Kidney (tissue), 14 donors: ENCODE data around the gene GPBAR1. TPM values are rescaled to one million over a fixed set of nuclear protein-coding genes. Genes with fewer than 3 reads are reported as not detected.

Experiments used
- DNase-seq, 5 donors: peaks; one replicate each; pipeline ENCODE4 v3.0.0-alpha.2; 2013 to 2020
- FAIRE-seq: peaks from 2 replicates; lab custom pipeline; 2012; peaks lifted over from hg19 to GRCh38; lab: Jason Lieb, UNC
- H3K27ac ChIP-seq, 2 donors: one replicate each; pipeline ENCODE4 v1.7.0; 2013; ENCODE audit warnings: low read depth in 2 of 2, low read length in 2 of 2, inconsistent platforms in 1 of 2
- H3K27me3 ChIP-seq: one replicate; pipeline ENCODE4 v1.7.1; 2013; ENCODE audit warnings: low read length, inconsistent platforms; ENCODE audit not compliant: control insufficient read depth, insufficient read depth
- H3K36me3 ChIP-seq, 3 donors: one replicate each; pipeline versions ENCODE4 v1.7.0 to v1.7.1; 2013; ENCODE audit warnings: low read length in 3 of 3, control low read depth in 1 of 3, inconsistent platforms in 1 of 3; ENCODE audit not compliant: insufficient read depth in 3 of 3, control insufficient read depth in 2 of 3
- H3K4me1 ChIP-seq, 3 donors: one replicate each; pipeline versions ENCODE4 v1.7.0 to v1.7.1; 2013; ENCODE audit warnings: low read length in 3 of 3, inconsistent platforms in 1 of 3, low read depth in 1 of 3; ENCODE audit not compliant: control insufficient read depth in 2 of 3, insufficient read depth in 2 of 3
- H3K4me3 ChIP-seq, 3 donors: one replicate each; pipeline versions ENCODE4 v1.7.0 to v1.8.1; 2013; ENCODE audit warnings: low read length in 3 of 3, control low read depth in 1 of 3, inconsistent platforms in 1 of 3
- H3K9ac ChIP-seq, 3 donors: one replicate each; pipeline versions ENCODE4 v1.7.0 to v1.7.1; 2013; ENCODE audit warnings: low read length in 3 of 3, control low read depth in 1 of 3, inconsistent platforms in 1 of 3
- H3K9me3 ChIP-seq, 3 donors: one replicate each; pipeline versions ENCODE4 v1.7.0 to v1.7.1; 2013; ENCODE audit warnings: low read length in 3 of 3, control low read depth in 1 of 3, inconsistent platforms in 1 of 3; ENCODE audit not compliant: control insufficient read depth in 2 of 3, insufficient read depth in 1 of 3
- intact Hi-C: fragments of 100-400 bp; cut with DNase I; formaldehyde crosslinking; loops from one replicate; pipeline ENCODE4 v1.11.1; 2022
- polyA plus RNA-seq: library from polyadenylated mRNA; stranded (reverse); fragments of 350-450 nt; fragmentation: Illumina TruSeq; extraction: RNeasy Lipid Tissue Mini Kit (QIAGEN cat#74804); gene quantifications from one replicate; pipeline ENCODE4 v1.2.3, GENCODE V29; 2014; ENCODE audit warnings: low read depth, low replicate concordance; ENCODE audit not compliant: insufficient read depth
- total RNA-seq: library from RNA; stranded (reverse); fragmentation: NEBNext Ultra II Directional; extraction: Animal tissue kit (Norgen Biotek cat#: 25700); gene quantifications from one replicate; pipeline ENCODE4 v1.2.1, GENCODE V29; 2021
- TF ChIP-seq, protein P1 (sequence below): IDR thresholded peaks from 3 replicates; pipeline ENCODE4 v1.5.1; 2012; ENCODE audit warnings: mild to moderate bottlenecking, moderate library complexity, borderline replicate concordance; ENCODE audit not compliant: insufficient read depth; ENCODE audit errors: extremely low read depth
- donor health status: control.
- donor health status: control.
- donor health status: control.
- donor health status: control.
- donor health status: control.
- donor health status: DM: yes; HTN: yes; CAD: no.
- donor health status: Normal renal cell carcinoma (clear cell type).

Gene GPBAR1
- total and polyA plus RNA-seq, 2 donors from 2014 or later, result 3.2 to 6.0 TPM

DNA sequence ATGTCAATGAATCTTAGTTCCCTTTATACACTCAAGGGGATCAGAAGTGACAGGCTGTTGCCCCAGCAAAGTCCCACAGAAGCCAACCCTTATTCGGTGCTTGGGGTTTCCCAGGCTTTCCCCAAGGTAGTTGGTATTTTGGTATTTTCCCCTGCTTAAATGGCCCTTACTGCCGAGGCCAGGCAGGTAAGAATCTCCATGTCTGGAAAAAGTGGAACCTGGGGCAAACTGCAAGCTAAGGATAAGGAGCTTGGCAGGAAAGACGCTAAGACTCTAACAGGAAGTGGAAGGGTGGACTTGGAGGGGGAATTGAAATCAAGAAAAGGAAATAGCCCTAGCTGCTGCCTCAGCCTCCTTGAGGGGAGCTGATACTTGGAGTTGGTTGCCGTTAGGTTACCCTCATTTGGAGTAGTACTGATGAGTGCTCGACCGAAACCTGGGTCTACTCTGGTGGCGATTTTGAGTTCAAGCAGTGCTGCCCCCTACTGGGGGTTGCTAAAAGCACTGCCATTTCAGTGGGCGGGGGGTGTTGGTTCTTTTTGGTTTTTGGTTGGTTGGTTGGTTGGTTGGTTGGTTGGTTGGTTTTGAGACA is 3.3 kb upstream of the GPBAR1 start:
- Histone ChIP-seq H3K36me3 (peaks cover 5 to 23% (median 18%) of the 10 kb centered on the region in 3 donors), H3K9ac (no peak overlapping the region), H3K27ac (no peak overlapping the region), H3K9me3 (no peaks in the 10 kb centered on the region), H3K4me3 (peak overlapping the region in 1 of 3 donors; percentile 60), H3K27me3 (no peaks in the 10 kb centered on the region), H3K4me1 (peaks cover 0 to 28% (median 15%) of the 10 kb centered on the region in 3 donors)
- TF ChIP-seq, protein P1, sequence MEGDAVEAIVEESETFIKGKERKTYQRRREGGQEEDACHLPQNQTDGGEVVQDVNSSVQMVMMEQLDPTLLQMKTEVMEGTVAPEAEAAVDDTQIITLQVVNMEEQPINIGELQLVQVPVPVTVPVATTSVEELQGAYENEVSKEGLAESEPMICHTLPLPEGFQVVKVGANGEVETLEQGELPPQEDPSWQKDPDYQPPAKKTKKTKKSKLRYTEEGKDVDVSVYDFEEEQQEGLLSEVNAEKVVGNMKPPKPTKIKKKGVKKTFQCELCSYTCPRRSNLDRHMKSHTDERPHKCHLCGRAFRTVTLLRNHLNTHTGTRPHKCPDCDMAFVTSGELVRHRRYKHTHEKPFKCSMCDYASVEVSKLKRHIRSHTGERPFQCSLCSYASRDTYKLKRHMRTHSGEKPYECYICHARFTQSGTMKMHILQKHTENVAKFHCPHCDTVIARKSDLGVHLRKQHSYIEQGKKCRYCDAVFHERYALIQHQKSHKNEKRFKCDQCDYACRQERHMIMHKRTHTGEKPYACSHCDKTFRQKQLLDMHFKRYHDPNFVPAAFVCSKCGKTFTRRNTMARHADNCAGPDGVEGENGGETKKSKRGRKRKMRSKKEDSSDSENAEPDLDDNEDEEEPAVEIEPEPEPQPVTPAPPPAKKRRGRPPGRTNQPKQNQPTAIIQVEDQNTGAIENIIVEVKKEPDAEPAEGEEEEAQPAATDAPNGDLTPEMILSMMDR, result peak; percentile 50
- FAIRE-seq, result no peak
- intact Hi-C loops, result no loop called here
- peak in 1 of 5 donors; percentile 61 for DNase-seq

DNA sequence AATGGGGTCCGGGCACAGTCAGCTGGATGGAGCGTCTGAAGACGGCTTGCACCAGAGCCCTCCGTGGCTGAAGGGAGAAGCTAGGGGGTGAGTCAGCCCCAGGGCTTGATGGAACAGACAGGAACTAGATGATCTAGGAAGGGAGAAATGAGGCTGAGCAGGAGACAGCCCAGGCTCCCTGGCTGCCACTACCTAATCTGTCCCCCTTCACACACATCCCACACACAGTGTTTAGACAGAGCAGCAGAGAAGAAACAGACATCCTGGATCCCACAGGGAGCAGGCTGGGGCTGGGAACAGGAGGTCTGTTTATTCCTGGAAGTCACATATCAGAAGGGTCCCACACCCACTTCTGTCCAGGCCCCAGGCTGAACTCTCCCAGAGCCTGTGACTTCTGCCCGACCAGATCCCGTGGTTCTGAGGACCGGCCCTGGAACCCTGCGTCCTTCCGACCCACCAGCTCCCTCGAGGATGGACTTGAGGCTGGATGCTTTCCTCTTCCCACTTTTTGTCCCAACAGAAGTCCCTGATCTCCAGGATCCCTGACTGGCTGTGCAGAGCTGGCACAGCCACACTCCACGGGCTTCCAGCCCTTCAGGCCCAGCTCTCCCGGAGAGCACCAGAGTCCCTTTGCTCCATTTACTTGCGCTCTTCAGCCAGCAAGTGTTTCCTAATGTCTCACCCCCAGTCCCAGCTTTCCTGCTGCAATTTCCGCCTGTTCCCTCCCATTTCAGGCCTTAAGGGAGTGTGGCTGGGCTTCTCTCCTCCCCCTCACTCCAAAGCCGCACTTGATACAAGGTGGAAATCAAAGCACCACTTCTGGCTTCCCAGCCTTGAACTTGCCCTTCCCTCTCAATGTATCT is 1.5 kb upstream of the GPBAR1 start:
- FAIRE-seq (no peak), DNase-seq (peak; percentile 60 to 79 (median 75))
- Histone ChIP-seq H3K9ac (peak overlapping the region in 1 of 3 donors; percentile 34), H3K36me3 (peaks cover 0 to 18% (median 5%) of the 10 kb centered on the region in 3 donors), H3K4me1 (peaks cover 0 to 28% (median 15%) of the 10 kb centered on the region in 3 donors), H3K9me3 (no peaks in the 10 kb centered on the region), H3K4me3 (no peak overlapping the region), H3K27ac (peak overlapping the region; percentile 25 to 84), H3K27me3 (no peaks in the 10 kb centered on the region)
- TF ChIP-seq, protein P1, result no peak
- intact Hi-C loops, result no loop called here

DNA sequence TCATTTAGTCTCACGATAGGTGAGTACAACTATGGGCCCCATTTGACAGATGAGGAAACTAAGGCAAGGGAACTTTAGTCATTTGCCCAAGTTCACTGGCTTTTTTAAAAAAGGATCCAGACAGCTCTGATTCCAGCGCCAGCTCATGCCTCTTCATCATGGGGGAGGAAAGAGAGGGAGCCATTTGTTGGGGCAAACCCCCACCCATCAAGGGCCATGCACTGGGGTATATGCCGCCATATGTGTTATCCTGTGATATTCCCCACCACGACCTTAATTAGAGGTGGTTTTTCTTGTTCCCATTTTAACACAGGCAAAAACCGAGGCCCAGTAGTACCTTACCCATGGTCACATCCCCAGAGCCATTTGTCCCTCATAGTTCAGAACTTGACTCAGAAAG is 649 bp upstream of the GPBAR1 start:
- H3K27ac ChIP-seq, result peak overlapping the region; percentile 3 to 51
- H3K27me3 ChIP-seq, result no peaks in the 10 kb centered on the region
- H3K36me3 ChIP-seq, result peaks cover 0 to 20% (median 5%) of the 10 kb centered on the region in 3 donors
- FAIRE-seq (no peak), DNase-seq (peak in 1 of 5 donors; percentile 50)
- intact Hi-C loops, result no loop called here
- no peak overlapping the region for H3K4me3 ChIP-seq
- peak overlapping the region in 1 of 3 donors; percentile 19 for H3K9ac ChIP-seq
- peaks cover 0 to 28% (median 15%) of the 10 kb centered on the region in 3 donors for H3K4me1 ChIP-seq
- TF ChIP-seq, protein P1, result no peak
- H3K9me3 ChIP-seq, result no peaks in the 10 kb centered on the region
